ENCODE results near the gene GSG1.

- TF ChIP-seq CTCF (IDR thresholded peaks at IDR 0.05) (no peak), POLR2A (IDR thresholded peaks at IDR 0.05) (no peak)
These were observed 36.1 kb downstream of the GSG1 start for GRCh38 chr12:13067322-13067721.
